Measurements from ENCODE around the gene RIMBP2.

The RIMBP2 gene

GRCh38 chr12:130569521-130569920 lies 146.6 kb downstream of the RIMBP2 start:
- DNase-seq (ENCODE audit: low read depth, low spot score), result no peak

GRCh38 chr12:130568501-130568900 lies 147.6 kb downstream of the RIMBP2 start:
- DNase-seq (ENCODE audit: low read depth, low spot score), result no peak

- no peak for DNase-seq (ENCODE audit: low read depth, low spot score)
These were observed 148.1 kb downstream of the RIMBP2 start for GRCh38 chr12:130568041-130568440.

GRCh38 chr12:130566446-130567155 lies 149.5 kb downstream of the RIMBP2 start:
- DNase-seq (ENCODE audit: low read depth, low spot score), result no peak

- DNase-seq (ENCODE audit: low read depth, low spot score), result no peak
These were observed 150.9 kb downstream of the RIMBP2 start for GRCh38 chr12:130565189-130565588.

GRCh38 chr12:130563323-130563722 lies 152.8 kb downstream of the RIMBP2 start:
- DNase-seq (ENCODE audit: low read depth, low spot score), result no peak

GRCh38 chr12:130562716-130563115 lies 153.4 kb downstream of the RIMBP2 start:
- no peak for DNase-seq (ENCODE audit: low read depth, low spot score)

DNA sequence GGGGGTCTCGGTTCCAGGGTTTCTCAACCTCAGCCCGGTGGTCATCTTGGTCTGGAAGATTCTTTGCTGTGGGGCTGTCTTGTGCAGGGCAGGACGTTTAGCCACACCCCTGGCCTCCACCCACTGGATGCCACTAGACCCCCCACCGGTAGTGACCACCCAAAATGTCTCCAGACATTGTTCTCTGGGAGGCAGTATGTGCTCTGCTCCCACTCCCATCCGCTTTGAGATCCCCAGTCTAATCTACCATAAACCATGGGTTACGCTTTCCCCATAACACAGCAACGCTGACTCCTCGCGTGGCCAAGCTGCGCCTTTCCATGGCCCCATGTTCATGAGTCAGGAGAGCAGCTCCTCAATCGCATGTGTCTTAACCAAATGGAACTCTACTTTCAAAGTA lies 155.8 kb downstream of the RIMBP2 start:
- DNase-seq (ENCODE audit: low read depth, low spot score), result no peak

DNA sequence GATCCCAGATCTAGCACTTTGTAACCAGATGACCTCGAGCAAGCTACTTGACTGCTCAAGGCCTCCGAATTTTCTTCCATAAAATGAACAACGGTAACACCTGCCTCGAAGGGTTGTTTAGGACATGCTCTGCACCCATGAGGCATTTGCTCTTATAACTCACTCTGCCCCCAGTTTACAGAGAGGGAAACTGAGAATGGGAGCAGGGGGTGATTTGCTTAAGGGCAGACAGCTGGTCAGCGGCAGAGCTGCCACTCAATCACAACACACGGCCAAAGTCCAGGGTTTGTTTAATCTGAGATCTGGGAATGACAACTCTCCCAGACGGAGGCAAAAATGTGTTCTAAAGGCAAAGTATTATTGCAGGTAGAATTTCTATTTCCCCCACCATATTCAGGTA lies 156.3 kb downstream of the RIMBP2 start:
- no peak for DNase-seq (ENCODE audit: low read depth, low spot score)

DNA sequence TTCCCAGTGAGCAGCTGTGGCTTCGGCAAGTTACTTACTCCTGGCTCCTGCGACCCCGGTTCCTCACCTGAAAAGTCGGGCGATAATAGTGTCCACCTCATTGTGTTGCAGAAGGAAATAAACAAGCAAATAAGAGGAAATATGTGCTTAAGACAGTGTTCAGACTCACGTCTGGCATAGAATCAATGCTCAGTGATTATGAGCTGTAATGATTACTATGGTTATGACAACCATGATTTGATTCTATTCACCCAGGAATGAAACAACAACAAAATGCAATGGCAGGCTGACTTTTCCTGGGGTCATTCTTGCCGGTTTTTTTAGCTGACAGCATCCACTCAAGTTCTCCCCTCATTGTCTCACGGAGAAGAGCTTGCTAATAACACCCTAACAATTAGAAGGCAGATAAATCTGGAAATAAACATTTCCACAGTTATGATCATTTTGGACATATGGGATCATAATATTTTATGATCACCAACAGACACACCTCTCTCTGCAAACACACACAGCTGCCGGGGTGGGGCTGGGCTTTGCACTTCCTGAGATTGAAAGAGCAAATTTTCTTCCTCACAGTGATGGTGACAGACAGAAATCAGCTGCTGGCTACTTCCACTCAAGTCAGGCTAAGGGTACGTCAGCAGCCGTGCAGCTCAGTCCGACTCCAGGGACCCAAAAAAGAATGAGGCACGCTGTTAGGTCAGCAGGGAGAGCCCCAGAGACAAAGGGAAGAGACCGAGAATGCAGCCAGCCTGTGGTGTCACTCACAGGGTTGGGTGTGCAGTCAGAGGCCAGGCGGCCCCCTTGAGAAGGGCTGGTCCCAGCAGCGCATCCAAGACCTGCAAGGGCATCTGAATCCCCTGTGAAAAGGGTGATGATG lies 158.0 kb downstream of the RIMBP2 start:
- DNase-seq (ENCODE audit: low read depth, low spot score), result no peak

DNA sequence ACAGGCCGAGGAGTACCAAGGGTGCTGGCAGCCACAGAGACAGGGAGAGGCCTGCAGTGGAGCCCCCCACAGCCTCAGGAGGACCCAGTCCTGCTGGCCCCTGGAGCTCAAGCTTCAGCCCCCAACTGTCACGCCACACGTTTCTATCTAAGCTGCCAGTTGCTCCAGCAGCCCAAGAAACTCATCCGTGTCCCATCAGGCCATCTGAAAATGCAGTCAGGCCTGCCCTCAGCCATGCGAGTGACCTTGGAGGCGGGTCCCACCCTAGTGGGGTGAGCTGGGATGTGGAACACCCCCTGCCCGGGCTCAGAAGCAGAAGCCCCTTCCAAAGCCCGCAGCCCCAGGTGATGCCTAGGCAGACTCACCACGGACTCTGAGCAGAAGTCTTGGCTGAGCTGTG lies 158.9 kb downstream of the RIMBP2 start:
- no peak for DNase-seq (ENCODE audit: low read depth, low spot score)

- DNase-seq (ENCODE audit: low read depth, low spot score), result no peak
These were observed 159.5 kb downstream of the RIMBP2 start for GRCh38 chr12:130556486-130557055.

GRCh38 chr12:130555628-130556485 lies 160.2 kb downstream of the RIMBP2 start:
- no peak for DNase-seq (ENCODE audit: low read depth, low spot score)

DNA sequence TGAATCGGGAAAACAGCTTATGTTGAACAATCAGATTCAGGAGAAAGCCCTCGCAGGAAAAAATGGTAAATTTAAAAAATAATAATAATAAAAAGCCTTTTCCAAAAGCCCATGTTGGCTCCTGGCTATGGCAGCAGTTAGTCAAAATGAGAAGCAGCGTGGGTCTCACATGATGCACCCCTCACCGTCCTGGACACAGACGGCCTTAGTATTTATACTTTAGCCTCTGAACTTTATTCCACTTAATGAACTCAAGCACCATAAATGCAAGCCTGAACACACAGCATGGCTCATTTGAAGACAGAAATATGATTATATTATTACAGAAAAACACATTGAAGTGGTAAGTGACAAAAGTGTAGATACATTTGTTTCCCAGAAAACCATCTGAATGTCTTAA lies 160.9 kb downstream of the RIMBP2 start:
- DNase-seq (ENCODE audit: low read depth, low spot score), result no peak

DNA sequence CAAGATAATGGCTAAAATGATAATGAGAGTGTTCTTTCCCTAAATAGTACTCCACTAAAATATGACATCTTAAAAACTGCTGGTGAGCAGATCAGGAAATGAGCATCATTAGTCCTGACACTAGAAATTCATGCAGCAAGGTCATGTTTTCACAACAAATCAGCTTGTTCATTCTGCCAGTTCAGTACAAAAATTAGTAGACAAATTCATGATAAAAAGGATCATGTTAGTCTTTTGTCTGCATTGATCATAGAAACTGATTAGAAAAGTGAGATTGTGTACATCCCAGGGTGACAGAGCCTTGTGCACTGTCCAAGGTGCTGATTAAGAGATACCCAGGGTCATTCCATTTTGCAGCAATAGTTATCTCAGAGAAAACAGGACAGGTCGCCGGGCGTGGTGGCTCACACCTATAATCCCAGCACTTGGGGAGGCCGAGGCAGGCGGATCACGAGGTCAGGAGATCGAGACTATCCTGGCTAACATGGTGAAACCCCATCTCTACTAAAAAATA lies 163.6 kb downstream of the RIMBP2 start:
- no peak for DNase-seq (ENCODE audit: low read depth, low spot score)

- no peak for DNase-seq (ENCODE audit: low read depth, low spot score)
These were observed 166.7 kb downstream of the RIMBP2 start for GRCh38 chr12:130549361-130549760.

DNA sequence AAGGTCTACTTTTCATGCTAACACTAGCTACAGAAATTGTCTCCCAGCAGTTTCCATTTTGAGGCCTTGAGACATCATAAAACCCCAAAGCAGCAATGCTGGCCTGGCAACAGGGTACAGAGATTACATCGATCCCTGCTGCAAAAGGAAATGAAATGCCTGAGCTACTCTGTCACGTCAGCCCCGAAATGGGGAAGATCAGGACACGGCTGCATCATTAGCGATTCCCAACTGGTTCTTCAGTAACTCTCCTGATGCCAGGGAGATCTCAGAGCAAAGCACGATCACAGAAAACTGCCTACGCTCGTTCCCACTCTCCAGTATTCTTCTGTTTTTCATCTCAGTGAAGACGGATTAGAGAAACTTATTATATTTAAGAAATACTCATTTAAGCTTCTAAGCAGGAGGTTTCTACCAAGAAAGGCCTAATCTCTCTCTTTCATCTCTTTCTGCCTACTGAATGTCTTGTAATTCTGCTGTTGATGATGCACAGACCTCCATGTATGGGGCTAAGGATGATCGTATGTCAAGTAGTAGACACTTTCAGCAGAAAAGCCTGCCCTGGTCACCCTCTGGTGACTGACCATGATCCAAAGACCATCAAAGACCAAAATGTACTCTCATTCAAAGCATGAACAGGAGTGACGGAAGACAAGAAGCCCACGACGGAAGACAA lies 168.5 kb downstream of the RIMBP2 start:
- DNase-seq (ENCODE audit: low read depth, low spot score), result no peak

- DNase-seq (ENCODE audit: low read depth, low spot score), result no peak
These were observed 169.6 kb downstream of the RIMBP2 start for GRCh38 chr12:130546494-130546893.

DNA sequence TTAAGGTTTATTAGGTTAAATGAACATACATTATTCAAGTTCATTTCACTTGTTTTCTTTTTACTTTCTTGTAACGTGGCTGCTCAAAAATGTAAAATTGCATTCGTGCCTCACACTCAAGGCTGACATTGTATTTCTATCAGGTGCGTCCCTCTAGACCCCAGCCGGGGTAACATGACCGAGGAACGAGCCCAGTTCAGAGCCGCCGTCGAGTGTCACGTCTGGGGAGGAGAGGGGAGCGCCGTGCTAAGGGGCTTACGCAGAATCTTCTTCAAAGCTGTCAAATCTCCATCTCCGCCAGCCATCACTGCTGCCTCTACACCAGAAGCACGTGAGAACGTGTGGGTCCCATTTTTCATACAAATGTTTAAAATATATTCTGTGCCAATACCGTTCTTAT lies 170.6 kb downstream of the RIMBP2 start:
- DNase-seq (ENCODE audit: low read depth, low spot score), result no peak

GRCh38 chr12:130540376-130540775 lies 175.7 kb downstream of the RIMBP2 start:
- no peak for DNase-seq (ENCODE audit: low read depth, low spot score)

Measured in activated naive CD8-positive, alpha-beta T cell treated with anti-CD3 and anti-CD28 coated beads, Interleukin-2, amount 50 U/mL, for 16 hours (primary cell).